ENCODE results near the gene ELFN2.
"Not testable (repeated sequence)": the region's sequence is repeated elsewhere in the genome, so short reads cannot be mapped to it uniquely, and the experiment has no call there.

The ELFN2 gene

DNA sequence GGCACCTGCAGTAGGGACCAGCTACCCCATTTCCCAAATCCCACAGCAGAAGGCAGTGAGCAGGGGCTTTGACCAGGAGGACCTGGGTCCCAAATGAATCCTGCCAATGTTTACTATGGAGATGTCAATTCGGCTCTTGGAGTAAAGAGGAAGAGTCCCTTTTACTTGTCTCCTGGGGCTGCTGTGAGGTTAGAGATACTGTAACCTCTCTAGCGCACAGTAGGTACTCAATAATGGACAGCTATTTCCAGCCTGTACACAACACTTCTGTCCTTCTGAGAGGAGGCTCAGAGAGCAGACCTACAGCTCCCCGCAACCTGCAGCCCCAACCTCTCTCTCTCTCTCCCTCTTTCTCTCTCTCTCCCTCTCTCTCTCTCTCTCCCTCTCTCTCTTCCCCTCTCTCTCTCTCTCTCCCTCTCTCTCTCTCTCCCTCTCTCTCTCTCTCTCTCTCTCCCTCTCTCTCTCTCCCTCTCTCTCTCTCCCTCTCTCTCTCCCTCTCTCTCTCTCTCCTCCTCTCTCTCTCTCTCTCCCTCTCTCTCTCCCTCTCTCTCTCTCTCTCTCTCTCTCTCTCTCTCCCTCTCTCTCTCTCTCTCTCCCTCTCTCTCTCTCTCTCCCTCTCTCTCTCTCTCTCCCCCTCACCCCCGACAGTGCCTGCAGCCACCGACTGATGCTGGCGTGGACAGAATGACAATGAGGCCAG lies 98.6 kb downstream of the ELFN2 start:
- H3K9me3 ChIP-seq (ENCODE audit: control insufficient read depth, insufficient read depth, low read depth, low read length); POLR2A ChIA-PET; H3K4me3 ChIP-seq (ENCODE audit: low read depth, low read length); H3K4me1 ChIP-seq (ENCODE audit: control insufficient read depth, insufficient read depth, low read length); H3K27ac ChIP-seq (ENCODE audit: extremely low read depth, low read depth, low read length); H3K36me3 ChIP-seq (ENCODE audit: control insufficient read depth in 2 of 2, insufficient read depth in 1 of 2, low read length in 2 of 2): not testable (repeated sequence)
- CTCF ChIA-PET: interaction anchor here (1.0 to 1.8 kb wide), 2 partner anchors 129 to 130 kb away, joined by 3 to 6 read pairs; no protein-coding TSS in a partner anchor
- peak; percentile 85 for TF ChIP-seq ZNF596 (tag by site-specific recombination; IDR thresholded peaks at IDR 0.05)

DNA sequence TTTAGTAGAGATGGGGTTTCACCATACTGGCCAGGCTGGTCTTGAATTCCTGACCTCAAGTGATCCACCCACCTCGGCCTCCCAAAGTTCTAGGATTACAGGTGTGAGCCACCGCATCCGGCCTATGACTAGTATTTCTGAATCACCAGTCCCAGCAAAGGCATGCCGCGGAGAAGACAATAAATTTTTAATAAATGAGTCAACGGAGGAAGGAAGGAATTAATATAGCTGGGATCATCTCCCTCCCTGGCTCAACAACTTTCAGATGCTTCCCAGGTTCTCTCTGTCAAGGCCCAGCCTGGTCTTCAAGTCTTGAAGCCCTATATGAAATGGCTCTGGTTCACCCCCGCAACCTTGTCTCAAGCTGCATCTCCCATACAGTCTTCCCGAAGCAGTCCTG lies 99.3 kb downstream of the ELFN2 start:
- ChIA-PET CTCF (interaction anchor here (1.0 kb wide), 1 partner anchor 130 kb away, joined by 3 read pairs; no protein-coding TSS in a partner anchor), POLR2A (no interaction called here)
- Histone ChIP-seq H3K4me1 (ENCODE audit: control insufficient read depth, insufficient read depth, low read length) (no peaks in the 10 kb centered on the region), H3K9me3 (ENCODE audit: control insufficient read depth, insufficient read depth, low read depth, low read length) (no peaks in the 10 kb centered on the region), H3K36me3 (ENCODE audit: control insufficient read depth in 2 of 2, insufficient read depth in 1 of 2, low read length in 2 of 2) (no peaks in the 10 kb centered on the region), H3K27ac (ENCODE audit: extremely low read depth, low read depth, low read length) (no peak overlapping the region), H3K4me3 (ENCODE audit: low read depth, low read length) (no peak overlapping the region)
- no peak for TF ChIP-seq ZNF394 (tag by site-specific recombination; IDR thresholded peaks at IDR 0.05; ENCODE audit: borderline replicate concordance)
- TF ChIP-seq ZNF341 (tag by site-specific recombination; IDR thresholded peaks at IDR 0.05; ENCODE audit: low read depth): no peak
- no peak for TF ChIP-seq YY1 (tag by site-specific recombination; IDR thresholded peaks at IDR 0.05)

DNA sequence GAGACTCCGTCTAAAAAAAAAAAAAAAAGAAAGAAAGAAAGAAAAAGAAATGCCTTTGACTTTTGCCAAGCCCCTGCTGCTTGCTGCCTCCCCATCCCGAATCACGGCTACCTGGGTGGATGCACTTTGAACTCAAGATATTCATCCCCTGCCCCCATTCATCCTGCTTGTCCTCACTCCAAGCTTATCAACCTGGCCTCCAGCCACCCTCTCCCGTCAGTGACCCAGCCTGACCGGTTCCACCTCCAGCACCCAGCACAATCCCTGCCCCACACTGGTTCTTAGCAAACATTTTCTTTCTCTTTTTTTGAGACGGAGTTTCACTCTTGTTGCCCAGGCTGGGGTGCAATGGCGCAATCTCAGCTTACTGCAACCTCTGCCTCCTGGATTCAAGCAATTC lies 100.6 kb downstream of the ELFN2 start:
- Histone ChIP-seq H3K27ac (ENCODE audit: extremely low read depth, low read depth, low read length) (no peak overlapping the region), H3K4me3 (ENCODE audit: low read depth, low read length) (no peak overlapping the region), H3K36me3 (ENCODE audit: control insufficient read depth in 2 of 2, insufficient read depth in 1 of 2, low read length in 2 of 2) (no peaks in the 10 kb centered on the region), H3K9me3 (ENCODE audit: control insufficient read depth, insufficient read depth, low read depth, low read length) (no peaks in the 10 kb centered on the region), H3K4me1 (ENCODE audit: control insufficient read depth, insufficient read depth, low read length) (no peaks in the 10 kb centered on the region)
- POLR2A ChIA-PET: no interaction called here
- no peak for TF ChIP-seq ZNF76 (tag by site-specific recombination; IDR thresholded peaks at IDR 0.05; ENCODE audit: borderline replicate concordance, low read depth)
- TF ChIP-seq ZNF311 (tag by site-specific recombination; IDR thresholded peaks at IDR 0.05; ENCODE audit: borderline replicate concordance): no peak
- CTCF ChIA-PET: interaction anchor here (0.7 to 1.2 kb wide), 2 partner anchors 9 to 211 kb away, joined by 4 read pairs; no protein-coding TSS in a partner anchor

DNA sequence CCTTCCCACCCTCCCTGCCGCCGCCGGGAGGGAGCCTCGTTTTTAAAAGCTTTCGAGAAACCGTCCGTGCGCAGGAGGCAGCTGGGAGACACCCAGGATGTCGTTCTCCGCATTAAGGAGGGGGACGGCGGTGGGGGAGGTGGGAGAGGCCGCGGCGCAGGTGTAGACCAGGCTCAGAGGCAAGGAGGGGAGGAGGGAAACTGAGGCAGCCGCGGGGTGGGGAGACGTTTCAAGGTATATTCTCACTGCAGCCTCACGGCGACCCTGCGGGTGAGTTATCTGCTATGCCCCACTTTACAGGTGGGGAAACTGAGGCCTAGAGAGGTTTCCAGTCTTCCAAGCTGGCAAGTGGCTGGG lies 102.3 kb downstream of the ELFN2 start:
- CTCF ChIA-PET: interaction anchor here (1.5 kb wide), 1 partner anchor 132 kb away, joined by 6 read pairs; no protein-coding TSS in a partner anchor
- Histone ChIP-seq H3K4me3 (ENCODE audit: low read depth, low read length) (no peak overlapping the region), H3K9me3 (ENCODE audit: control insufficient read depth, insufficient read depth, low read depth, low read length) (no peaks in the 10 kb centered on the region), H3K4me1 (ENCODE audit: control insufficient read depth, insufficient read depth, low read length) (no peaks in the 10 kb centered on the region), H3K27ac (ENCODE audit: extremely low read depth, low read depth, low read length) (no peak overlapping the region), H3K36me3 (ENCODE audit: control insufficient read depth in 2 of 2, insufficient read depth in 1 of 2, low read length in 2 of 2) (no peaks in the 10 kb centered on the region)
- TF ChIP-seq ZSCAN30 (tag by site-specific recombination; IDR thresholded peaks at IDR 0.05) (no peak), ZNF626 (tag by site-specific recombination; IDR thresholded peaks at IDR 0.05) (no peak), ZNF394 (tag by site-specific recombination; IDR thresholded peaks at IDR 0.05; ENCODE audit: borderline replicate concordance) (no peak), ZNF473 (tag by site-specific recombination; IDR thresholded peaks at IDR 0.05) (no peak), ZNF2 (tag by site-specific recombination; IDR thresholded peaks at IDR 0.05) (no peak), ZBTB7A (tag by site-specific recombination; IDR thresholded peaks at IDR 0.05; ENCODE audit: low read depth) (no peak)
- TF ChIP-seq, protein P1, sequence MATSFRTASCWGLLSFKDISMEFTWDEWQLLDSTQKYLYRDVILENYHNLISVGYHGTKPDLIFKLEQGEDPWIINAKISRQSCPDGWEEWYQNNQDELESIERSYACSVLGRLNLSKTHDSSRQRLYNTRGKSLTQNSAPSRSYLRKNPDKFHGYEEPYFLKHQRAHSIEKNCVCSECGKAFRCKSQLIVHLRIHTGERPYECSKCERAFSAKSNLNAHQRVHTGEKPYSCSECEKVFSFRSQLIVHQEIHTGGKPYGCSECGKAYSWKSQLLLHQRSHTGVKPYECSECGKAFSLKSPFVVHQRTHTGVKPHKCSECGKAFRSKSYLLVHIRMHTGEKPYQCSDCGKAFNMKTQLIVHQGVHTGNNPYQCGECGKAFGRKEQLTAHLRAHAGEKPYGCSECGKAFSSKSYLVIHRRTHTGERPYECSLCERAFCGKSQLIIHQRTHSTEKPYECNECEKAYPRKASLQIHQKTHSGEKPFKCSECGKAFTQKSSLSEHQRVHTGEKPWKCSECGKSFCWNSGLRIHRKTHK (tag by site-specific recombination; IDR thresholded peaks at IDR 0.05): no peak
- POLR2A ChIA-PET: interaction anchor here (1.0 kb wide), 1 partner anchor 130 kb away, joined by 3 read pairs; no protein-coding TSS in a partner anchor
